Measurements from ENCODE around the gene HOXC6.
"Not testable (repeated sequence)": the region's sequence is repeated elsewhere in the genome, so short reads cannot be mapped to it uniquely, and the experiment has no call there.

Gene HOXC6

DNA sequence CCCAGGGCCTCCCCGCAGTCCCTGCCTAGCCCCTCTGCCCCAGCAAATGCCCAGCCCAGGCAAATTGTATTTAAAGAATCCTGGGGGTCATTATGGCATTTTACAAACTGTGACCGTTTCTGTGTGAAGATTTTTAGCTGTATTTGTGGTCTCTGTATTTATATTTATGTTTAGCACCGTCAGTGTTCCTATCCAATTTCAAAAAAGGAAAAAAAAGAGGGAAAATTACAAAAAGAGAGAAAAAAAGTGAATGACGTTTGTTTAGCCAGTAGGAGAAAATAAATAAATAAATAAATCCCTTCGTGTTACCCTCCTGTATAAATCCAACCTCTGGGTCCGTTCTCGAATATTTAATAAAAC, 2.2 kb downstream of the HOXC6 start:
- no peak for DNase-seq (ENCODE audit: low spot score)

DNA sequence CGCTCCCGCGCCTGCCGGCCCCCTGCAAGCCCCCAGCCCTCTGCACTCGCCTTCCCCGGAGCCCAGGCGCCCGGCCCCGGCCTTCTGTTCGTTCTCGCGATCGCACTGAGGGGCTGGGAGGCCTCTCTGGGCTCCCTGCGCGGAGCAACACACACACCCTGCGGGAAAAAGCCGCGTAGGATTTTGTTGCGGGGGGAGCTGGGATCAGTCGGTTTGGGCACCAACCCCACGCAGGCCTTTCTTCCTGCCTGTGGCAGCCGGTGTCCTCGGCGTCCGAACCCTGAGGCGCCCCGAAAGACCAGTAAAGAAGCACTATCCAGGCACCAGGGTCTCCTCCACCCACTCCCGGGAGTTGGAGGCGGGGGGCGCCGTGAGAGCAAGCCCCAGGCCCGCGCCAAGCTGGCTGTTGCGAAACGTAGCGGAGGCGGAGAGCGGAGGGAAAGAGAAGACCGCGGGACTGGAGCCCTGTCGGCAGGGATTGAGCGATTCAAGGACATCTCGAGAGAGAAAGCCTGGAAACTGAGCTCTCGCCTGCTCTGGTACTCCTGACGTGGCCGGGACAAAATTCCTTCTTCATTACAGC, 2.7 kb downstream of the HOXC6 start:
- DNase-seq (ENCODE audit: low spot score), result no peak

- no peak for DNase-seq (ENCODE audit: low spot score)
Measured at GRCh38 chr12:54031480-54031879, 3.2 kb downstream of the HOXC6 start.

GRCh38 chr12:54032086-54032619, 3.9 kb downstream of the HOXC6 start:
- DNase-seq (ENCODE audit: low spot score), result no peak

GRCh38 chr12:54032627-54033100, 4.4 kb downstream of the HOXC6 start, which contains the start of gene HOXC5:
TSS of gene HOXC5 (plus strand) at chr12:54033050. CDS start at chr12:54033123, 73 bp downstream.
- peak; percentile 57 for DNase-seq (ENCODE audit: low spot score)

DNA sequence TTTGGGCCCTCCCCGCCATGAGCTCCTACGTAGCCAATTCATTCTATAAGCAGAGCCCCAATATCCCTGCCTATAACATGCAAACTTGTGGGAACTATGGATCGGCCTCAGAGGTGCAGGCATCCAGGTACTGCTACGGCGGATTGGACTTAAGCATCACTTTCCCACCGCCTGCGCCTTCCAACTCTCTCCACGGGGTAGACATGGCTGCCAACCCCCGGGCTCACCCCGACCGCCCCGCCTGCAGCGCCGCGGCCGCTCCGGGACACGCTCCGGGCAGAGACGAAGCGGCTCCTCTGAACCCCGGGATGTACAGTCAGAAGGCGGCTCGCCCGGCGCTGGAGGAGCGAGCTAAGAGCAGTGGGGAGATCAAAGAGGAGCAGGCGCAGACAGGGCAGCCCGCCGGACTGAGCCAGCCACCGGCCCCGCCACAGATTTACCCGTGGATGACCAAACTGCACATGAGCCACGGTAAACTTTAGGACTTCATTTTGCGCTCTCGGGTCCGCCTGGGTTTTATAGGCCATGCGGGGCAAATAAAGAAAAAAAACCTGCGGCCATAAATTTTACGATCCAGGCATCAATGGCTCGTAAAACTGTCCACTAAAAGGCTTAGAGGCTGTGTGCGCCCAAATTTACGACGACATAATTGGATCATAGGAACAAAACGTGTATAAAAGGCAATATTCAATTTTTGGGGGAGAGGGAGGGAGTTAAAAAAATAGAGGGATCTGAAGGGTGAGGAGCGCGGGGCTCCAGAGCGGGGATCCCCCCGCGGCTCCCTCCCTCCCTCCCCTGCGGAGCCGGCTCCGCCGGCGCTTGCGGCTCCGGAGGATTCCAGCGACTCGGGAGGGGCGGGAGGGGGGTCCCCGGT, 5.1 kb downstream of the HOXC6 start:
- DNase-seq (ENCODE audit: low spot score), result no peak

DNA sequence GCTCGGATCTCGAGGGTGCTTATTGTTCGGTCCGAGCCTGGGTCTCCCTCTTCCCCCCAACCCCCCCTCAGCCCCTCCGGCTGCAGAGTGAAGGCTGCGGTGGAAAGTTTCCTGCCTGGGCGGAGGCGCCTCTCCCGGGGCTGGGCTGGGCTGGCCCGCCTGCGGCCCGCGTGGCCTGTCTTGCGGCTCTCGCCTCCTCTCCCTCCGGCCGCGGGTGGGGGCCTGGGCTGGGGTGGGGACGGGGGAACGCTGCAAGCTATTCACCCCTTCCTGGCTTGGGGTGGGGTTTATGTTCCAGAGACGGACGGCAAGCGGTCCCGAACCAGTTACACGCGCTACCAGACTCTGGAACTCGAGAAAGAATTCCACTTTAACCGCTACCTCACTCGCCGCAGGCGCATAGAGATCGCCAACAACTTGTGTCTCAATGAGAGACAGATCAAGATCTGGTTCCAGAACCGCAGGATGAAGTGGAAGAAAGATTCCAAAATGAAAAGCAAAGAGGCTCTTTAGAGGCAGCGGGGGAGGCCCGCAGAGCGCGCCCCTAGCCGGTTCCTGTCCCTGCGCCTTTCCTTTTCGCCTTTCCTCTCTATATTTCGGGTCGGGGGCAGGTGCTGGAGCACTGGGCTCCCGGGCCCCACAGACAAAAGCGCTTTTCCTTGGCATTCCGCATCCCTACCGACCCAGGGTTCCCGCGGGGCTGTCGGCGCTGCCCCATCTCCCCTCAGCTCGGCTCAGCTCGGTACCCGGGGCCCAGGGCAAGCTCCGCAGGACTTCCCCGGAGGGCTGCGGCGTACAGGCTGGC, 5.9 kb downstream of the HOXC6 start:
- DNase-seq (ENCODE audit: low spot score), result no peak

- DNase-seq (ENCODE audit: low spot score), result no peak
Measured at GRCh38 chr12:54034785-54035310, 6.6 kb downstream of the HOXC6 start.

GRCh38 chr12:54035568-54036264, 7.5 kb downstream of the HOXC6 start:
- no peak for DNase-seq (ENCODE audit: low spot score)

DNA sequence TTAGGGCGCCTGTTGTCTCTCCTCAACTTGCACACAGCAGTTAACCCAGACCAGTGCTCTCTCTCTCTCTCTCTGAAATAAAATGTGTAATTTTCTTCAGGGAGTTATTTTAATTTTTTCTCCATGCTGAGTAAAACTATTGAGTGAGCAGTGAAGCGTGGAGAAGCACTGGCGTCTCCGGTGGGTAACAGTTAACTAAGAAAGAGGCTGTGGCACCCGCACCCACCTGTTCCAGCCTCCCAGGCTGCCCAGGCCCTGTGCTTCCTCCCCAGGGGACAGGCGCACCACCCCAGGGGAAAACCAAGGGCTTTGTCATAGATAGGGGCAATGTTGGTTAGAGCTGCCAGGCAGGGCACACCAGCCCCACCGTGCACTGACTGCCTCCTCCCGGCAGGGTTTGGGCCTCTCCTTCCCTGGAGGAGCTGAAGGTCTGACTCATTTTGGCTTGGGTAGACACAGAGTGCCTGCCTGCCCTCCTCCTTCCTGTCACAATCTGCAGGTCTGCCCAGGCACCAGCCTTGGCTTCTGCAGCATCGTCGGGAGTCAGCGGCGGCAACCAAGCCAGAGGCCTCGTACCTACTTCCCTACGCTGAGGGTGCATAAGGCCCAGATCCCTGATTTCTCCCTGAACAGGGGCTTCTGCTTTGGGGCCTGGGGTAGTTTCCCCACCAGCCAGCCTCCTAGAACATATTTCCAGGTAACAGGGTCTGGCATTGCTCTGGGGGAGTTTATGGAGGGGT, 8.6 kb downstream of the HOXC6 start:
- no peak for DNase-seq (ENCODE audit: low spot score)

DNA sequence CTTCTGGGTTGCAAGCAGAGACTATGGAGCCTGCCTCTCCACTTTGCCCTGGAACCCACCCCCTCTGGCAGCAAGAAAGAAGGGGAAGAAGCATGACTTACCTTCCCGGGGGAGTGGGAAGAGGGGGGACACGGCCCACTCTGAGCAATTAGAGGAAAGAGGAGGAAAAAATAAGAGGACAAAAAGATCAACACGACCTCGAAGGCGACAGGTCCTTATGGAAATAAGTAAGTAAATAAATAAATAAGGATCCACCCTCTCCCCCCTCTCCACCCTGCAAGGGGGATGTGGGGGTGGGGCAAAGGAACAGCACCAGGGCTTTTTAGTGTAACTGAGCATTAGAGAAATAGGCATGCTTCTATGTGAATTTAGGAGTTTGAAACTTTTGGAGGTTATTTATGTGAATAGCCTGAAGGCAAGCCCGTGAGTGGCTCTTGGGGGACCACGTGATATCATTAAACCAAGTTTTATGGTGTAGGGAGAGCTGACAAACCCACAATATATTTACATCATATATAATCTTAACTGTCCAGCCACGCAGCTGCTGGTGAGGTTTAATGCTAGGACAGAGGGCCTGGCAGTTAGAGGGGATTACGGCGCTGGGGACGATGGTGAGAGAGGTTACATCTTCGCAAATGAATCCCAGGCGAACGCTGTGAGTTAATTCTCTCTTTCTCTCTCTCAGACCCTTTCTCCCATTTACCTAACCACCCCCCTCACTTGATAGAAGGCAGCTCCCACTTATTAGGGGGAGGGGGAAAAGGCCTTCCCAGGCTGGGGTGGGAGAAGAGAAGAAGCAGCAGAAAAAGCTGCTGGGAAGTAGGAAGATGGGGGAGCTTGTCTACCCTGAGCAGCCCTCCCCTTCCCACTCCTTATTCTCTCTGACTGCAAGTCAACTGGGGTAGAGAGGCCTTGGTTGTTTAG, 9.4 kb downstream of the HOXC6 start:
- no peak for DNase-seq (ENCODE audit: low spot score)

DNA sequence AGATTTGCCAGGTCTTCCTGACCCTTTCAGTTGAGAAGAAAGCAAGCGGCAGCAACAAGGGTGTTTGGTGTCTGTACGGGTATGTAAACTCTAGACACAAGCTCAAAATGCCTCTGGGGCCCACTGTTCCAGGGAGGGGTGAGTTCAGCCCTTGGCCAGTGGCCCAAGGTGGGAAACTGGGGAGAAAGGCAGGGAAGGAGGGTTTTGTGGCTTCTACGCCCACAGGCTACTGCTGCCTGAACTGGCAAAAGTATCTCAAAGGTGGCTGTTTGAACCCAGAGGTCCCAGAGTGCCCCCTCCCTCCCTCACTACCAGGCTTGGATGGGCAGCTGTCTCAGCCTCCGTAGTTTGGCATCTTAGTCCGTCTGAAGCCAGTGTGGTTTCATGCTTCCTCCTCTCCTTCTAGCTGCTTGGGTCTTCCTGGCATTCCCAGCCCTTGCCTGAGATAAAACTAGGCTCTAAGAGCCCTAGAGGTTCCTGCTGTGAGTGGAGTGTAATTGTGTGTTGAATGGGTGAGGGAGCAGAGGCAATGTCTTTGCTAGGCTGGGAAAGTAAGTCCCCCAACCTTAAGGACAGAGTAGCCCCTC, 10.1 kb downstream of the HOXC6 start:
- no peak for DNase-seq (ENCODE audit: low spot score)

DNA sequence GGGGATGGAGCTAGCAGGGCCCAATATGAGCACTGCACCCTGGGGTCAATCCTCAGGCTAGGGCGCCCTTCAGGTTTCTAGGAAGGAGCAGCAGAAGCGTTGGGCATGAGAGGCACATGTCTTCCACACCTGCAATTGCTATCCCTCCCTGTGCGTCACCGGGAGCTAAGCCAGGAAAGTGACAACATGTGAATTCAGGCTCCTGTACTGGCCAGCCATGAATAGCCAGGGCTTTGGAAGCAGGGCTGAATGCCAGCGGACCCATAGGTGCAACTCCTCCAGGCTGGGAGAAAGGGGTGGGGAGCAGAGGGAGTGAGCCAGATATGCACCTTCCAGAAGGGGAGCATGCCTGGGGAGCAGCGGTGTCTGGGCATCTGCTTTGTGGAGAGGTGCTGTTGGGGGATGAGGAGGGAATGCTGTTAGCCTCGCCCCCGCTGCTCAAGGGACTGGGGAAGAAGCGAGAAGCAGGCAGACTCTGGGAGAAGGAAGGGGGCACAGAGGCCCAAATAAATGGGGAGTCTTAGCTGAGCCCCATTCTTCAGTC, 10.7 kb downstream of the HOXC6 start:
- DNase-seq (ENCODE audit: low spot score), result no peak

DNA sequence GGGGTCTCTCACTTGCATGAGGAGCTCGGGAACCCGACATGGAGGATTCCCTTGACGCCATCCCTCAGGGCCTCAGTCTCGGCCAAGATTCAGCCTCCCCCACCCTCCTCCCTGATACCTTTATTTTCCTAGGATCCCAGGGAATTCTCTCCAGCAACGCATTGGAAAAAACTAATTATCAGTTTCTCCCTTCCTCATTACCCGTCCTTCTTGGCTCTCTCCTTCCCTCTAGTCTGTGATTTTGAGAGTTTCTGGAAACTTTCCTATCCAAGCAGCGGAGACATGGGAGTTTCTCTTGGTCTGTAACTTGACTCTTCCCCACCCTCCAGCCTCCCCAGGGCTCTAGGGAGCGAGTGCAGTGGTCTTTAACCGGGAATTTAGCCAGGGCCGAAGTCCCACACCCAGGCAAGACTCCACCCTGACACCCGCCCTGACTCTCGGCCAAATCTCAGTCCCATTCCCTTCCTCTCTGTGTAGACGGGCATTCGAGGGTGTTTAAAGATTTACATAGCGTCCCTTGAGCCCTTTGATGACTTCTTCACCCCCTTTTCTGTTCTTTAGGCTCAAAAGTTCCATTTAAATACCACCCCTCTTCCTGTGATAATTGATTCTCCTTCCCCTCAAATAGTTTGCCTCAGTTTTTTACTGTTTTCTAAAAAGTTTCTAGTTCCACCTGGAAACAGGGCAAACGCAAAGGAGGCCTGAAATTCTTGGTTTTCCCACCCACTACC, 11.3 kb downstream of the HOXC6 start:
- no peak for DNase-seq (ENCODE audit: low spot score)

DNA sequence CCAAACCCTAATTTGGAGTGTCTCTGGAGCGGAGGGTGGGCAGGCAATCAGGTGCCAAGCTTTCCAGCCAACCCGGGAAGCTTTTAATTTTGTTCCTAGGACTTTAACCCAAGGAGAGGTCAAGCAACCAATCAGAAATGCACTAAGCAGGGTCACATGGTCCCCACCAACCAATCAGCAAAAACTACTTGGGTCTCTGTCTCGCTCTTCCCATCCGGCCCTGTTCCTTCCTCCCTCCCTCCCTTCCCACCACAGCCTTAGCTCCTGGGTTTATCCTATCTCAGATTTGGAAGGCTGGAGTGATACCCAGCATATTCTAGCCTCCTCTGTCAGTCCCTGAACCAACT, 11.9 kb downstream of the HOXC6 start:
- no peak for DNase-seq (ENCODE audit: low spot score)

- DNase-seq (ENCODE audit: low spot score), result no peak
Measured at GRCh38 chr12:54040648-54041047, 12.4 kb downstream of the HOXC6 start.

- no peak for DNase-seq (ENCODE audit: low spot score)
Measured at GRCh38 chr12:54041097-54041690, 13.0 kb downstream of the HOXC6 start.

GRCh38 chr12:54042033-54042432, 13.8 kb downstream of the HOXC6 start:
- DNase-seq (ENCODE audit: low spot score), result not testable (repeated sequence)

All from kidney capillary endothelial cell (primary cell).